Neural cell (in vitro differentiated cells): ENCODE results near the gene SRRD. TPM values are rescaled to one million over a fixed set of nuclear protein-coding genes. Genes with fewer than 3 reads are reported as not detected.

Experiments
- H2AFZ ChIP-seq: fragments of 200-600, 300-800 bp; sonication (generic), shearing (Covaris generic); 2 replicates; pipeline ENCODE4 v1.6.0; 2014; ENCODE audit warnings: low read depth, mild to moderate bottlenecking, antibody characterized with exemption, low read length, moderate library complexity
- H3F3A ChIP-seq: fragments of 200-600 bp; shearing (Covaris generic); 2 replicates; pipeline ENCODE4 v1.6.1; 2016; ENCODE audit warnings: mild to moderate bottlenecking, moderate library complexity, mixed read lengths, antibody characterized with exemption, low read length; ENCODE audit not compliant: insufficient read depth, poor library complexity, severe bottlenecking
- H3K27ac ChIP-seq: fragments of 200-600, 300-800 bp; sonication (generic), shearing (Covaris generic); 2 replicates; pipeline ENCODE4 v1.5.1; 2014; ENCODE audit warnings: mild to moderate bottlenecking, low read length, moderate library complexity
- H3K27me3 ChIP-seq: fragments of 300-800, 200-600 bp; sonication (generic), shearing (Covaris generic); 2 replicates; pipeline ENCODE4 v1.6.0; 2014; ENCODE audit warnings: mild to moderate bottlenecking, low read depth, low read length, moderate library complexity; ENCODE audit not compliant: insufficient read depth
- H3K36me3 ChIP-seq: fragments of 300-800, 200-600 bp; sonication (generic), shearing (Covaris generic); 2 replicates; pipeline ENCODE4 v1.5.1; 2014; ENCODE audit warnings: mild to moderate bottlenecking, antibody characterized with exemption, low read length, moderate library complexity; ENCODE audit not compliant: insufficient read depth
- H3K4me2 ChIP-seq: fragments of 300-800, 200-600 bp; sonication (generic), shearing (Covaris generic); 2 replicates; pipeline ENCODE4 v1.6.0; 2014; ENCODE audit warnings: mild to moderate bottlenecking, low read length
- H3K4me3 ChIP-seq: fragments of 300-800, 200-600 bp; sonication (generic), shearing (Covaris generic); 2 replicates; pipeline ENCODE4 v1.5.1; 2014; ENCODE audit warnings: mild to moderate bottlenecking, low read length, moderate library complexity
- H3K79me2 ChIP-seq: fragments of 200-600 bp; shearing (Covaris generic); replicated peaks from 2 replicates; pipeline ENCODE4 v1.6.0; 2014; ENCODE audit warnings: mild to moderate bottlenecking, low read length, moderate library complexity; ENCODE audit not compliant: insufficient read depth
- H3K9ac ChIP-seq: fragments of 300-800, 200-600 bp; sonication (generic), shearing (Covaris generic); 2 replicates; pipeline ENCODE4 v1.6.1; 2016; ENCODE audit warnings: mild to moderate bottlenecking, low read length, mixed read lengths
- H3K9me2 ChIP-seq: fragments of 200-600 bp; shearing (Covaris generic); 2 replicates; pipeline ENCODE4 v1.6.1; 2016; ENCODE audit warnings: mild to moderate bottlenecking, low read length, mixed read lengths; ENCODE audit not compliant: insufficient read depth
- H3K9me3 ChIP-seq: fragments of 200-600, 300-800 bp; sonication (generic), shearing (Covaris generic); 2 replicates; pipeline ENCODE4 v1.6.1; 2016; ENCODE audit warnings: mild to moderate bottlenecking, mixed run types, low read length, moderate library complexity, mixed read lengths
- H4K20me1 ChIP-seq: fragments of 200-600 bp; shearing (Covaris generic); 2 replicates; pipeline ENCODE4 v1.6.1; 2016; ENCODE audit warnings: mild to moderate bottlenecking, mixed run types; ENCODE audit not compliant: insufficient read depth
- CTCF ChIP-seq: fragments of 450-650 bp; IDR thresholded peaks from 2 replicates; pipeline ENCODE4 v1.5.1; 2014; ENCODE audit warnings: antibody characterized with exemption, mild to moderate bottlenecking, moderate library complexity; ENCODE audit not compliant: poor library complexity, severe bottlenecking
- EP300 ChIP-seq: fragments of 450-650 bp; conservative IDR thresholded peaks from 2 replicates; pipeline ENCODE4 v1.6.1; 2014; ENCODE audit warnings: antibody characterized with exemption, mild to moderate bottlenecking, moderate library complexity; ENCODE audit not compliant: poor library complexity, severe bottlenecking
- EZH2 ChIP-seq: fragments of 200-600, 300-800 bp; shearing (Covaris generic), sonication (generic); IDR thresholded peaks from 2 replicates; pipeline ENCODE4 v1.6.1; 2014; ENCODE audit warnings: antibody characterized with exemption, low read length, borderline replicate concordance, mild to moderate bottlenecking; ENCODE audit not compliant: insufficient read depth, poor library complexity, severe bottlenecking
- MXI1 ChIP-seq: fragments of 450-650 bp; conservative IDR thresholded peaks from 2 replicates; pipeline ENCODE4 v1.6.1; 2014; ENCODE audit warnings: antibody characterized with exemption, mild to moderate bottlenecking; ENCODE audit not compliant: poor library complexity, severe bottlenecking
- POLR2AphosphoS5 ChIP-seq: IDR thresholded peaks from 2 replicates; pipeline ENCODE4 v1.6.1; 2012
- RAD21 ChIP-seq: fragments of 450-650 bp; conservative IDR thresholded peaks from 2 replicates; pipeline ENCODE4 v1.6.1; 2014; ENCODE audit warnings: antibody characterized with exemption, mild to moderate bottlenecking, moderate library complexity
- REST ChIP-seq: IDR thresholded peaks from 2 replicates; pipeline ENCODE4 v1.6.1; 2012; ENCODE audit warnings: borderline replicate concordance
- SMC3 ChIP-seq: fragments of 450-650 bp; conservative IDR thresholded peaks from 2 replicates; pipeline ENCODE4 v1.6.1; 2014; ENCODE audit warnings: antibody characterized with exemption, mild to moderate bottlenecking, moderate library complexity; ENCODE audit not compliant: poor library complexity
- TAF1 ChIP-seq: IDR thresholded peaks from 2 replicates; pipeline ENCODE4 v1.6.1; 2012; ENCODE audit warnings: low read depth
- polyA plus RNA-seq: library from polyadenylated mRNA; depleted of rRNA; stranded (reverse); fragments of >200 nt; gene quantifications from 2 replicates; pipeline ENCODE4 v1.2.3, GENCODE V29; 2014

The SRRD gene
- polyA plus RNA-seq, 1 donor from 2014 or later = 33.9 TPM

GRCh38 chr22:26522592-26522991 is 38.9 kb downstream of the SRRD start (continued):
- TF ChIP-seq SMC3 = no peak
- TF ChIP-seq EP300 = no peak

GRCh38 chr22:26524870-26525269 is 41.2 kb downstream of the SRRD start:
- Histone ChIP-seq H3K4me3 (no peak overlapping the region), H4K20me1 (no peaks in the 10 kb centered on the region), H2AFZ (no peak overlapping the region), H3K27me3 (no peaks in the 10 kb centered on the region), H3K27ac (no peak overlapping the region), H3K9ac (no peak overlapping the region), H3K79me2 (no peaks in the 10 kb centered on the region), H3F3A (no peaks in the 10 kb centered on the region), H3K9me3 (no peaks in the 10 kb centered on the region), H3K4me2 (no peak overlapping the region), H3K9me2 (no peaks in the 10 kb centered on the region), H3K36me3 (no peaks in the 10 kb centered on the region)
- TF ChIP-seq MXI1 = no peak
- TF ChIP-seq EP300 = no peak
- no peak for TF ChIP-seq POLR2AphosphoS5

- Histone ChIP-seq H3F3A (no peaks in the 10 kb centered on the region), H3K4me3 (no peak overlapping the region), H3K27ac (no peak overlapping the region), H4K20me1 (no peaks in the 10 kb centered on the region), H3K9me2 (no peaks in the 10 kb centered on the region), H3K79me2 (no peaks in the 10 kb centered on the region), H3K9ac (no peak overlapping the region), H3K9me3 (no peaks in the 10 kb centered on the region), H3K36me3 (no peaks in the 10 kb centered on the region), H2AFZ (no peak overlapping the region), H3K4me2 (no peak overlapping the region), H3K27me3 (no peaks in the 10 kb centered on the region)
- TF ChIP-seq RAD21 (no peak), TAF1 (no peak), CTCF (no peak), MXI1 (no peak), SMC3 (no peak), EP300 (no peak), REST (no peak)
These were observed 42.4 kb downstream of the SRRD start for GRCh38 chr22:26525946-26526564.

GRCh38 chr22:26527167-26527566 is 43.5 kb downstream of the SRRD start:
- Histone ChIP-seq H3K27me3 (no peaks in the 10 kb centered on the region), H3K36me3 (no peaks in the 10 kb centered on the region), H3F3A (no peaks in the 10 kb centered on the region), H3K9me3 (no peaks in the 10 kb centered on the region), H3K27ac (no peak overlapping the region), H3K79me2 (no peaks in the 10 kb centered on the region), H3K9me2 (no peaks in the 10 kb centered on the region), H3K9ac (no peak overlapping the region), H3K4me2 (no peak overlapping the region), H3K4me3 (no peak overlapping the region), H2AFZ (no peak overlapping the region), H4K20me1 (no peaks in the 10 kb centered on the region)
- no peak for TF ChIP-seq REST
- TF ChIP-seq CTCF = no peak
- TF ChIP-seq EZH2 = no peak
- TF ChIP-seq EP300 = no peak
- no peak for TF ChIP-seq TAF1
- no peak for TF ChIP-seq RAD21
- TF ChIP-seq SMC3 = no peak
- TF ChIP-seq POLR2AphosphoS5 = no peak
- TF ChIP-seq MXI1 = no peak
